ENCODE data around the gene CBS.

- TF ChIP-seq EZH2phosphoT487 (IDR thresholded peaks at IDR 0.05; ENCODE audit: low read length) (no peak), CTCF (IDR thresholded peaks at IDR 0.05; ENCODE audit: low read length) (no peak)
Measured at GRCh38 chr21:43004926-43005325, 70.7 kb downstream of the CBS start.
